ENCODE results near the gene TBX4.

TBX4 gene

DNA sequence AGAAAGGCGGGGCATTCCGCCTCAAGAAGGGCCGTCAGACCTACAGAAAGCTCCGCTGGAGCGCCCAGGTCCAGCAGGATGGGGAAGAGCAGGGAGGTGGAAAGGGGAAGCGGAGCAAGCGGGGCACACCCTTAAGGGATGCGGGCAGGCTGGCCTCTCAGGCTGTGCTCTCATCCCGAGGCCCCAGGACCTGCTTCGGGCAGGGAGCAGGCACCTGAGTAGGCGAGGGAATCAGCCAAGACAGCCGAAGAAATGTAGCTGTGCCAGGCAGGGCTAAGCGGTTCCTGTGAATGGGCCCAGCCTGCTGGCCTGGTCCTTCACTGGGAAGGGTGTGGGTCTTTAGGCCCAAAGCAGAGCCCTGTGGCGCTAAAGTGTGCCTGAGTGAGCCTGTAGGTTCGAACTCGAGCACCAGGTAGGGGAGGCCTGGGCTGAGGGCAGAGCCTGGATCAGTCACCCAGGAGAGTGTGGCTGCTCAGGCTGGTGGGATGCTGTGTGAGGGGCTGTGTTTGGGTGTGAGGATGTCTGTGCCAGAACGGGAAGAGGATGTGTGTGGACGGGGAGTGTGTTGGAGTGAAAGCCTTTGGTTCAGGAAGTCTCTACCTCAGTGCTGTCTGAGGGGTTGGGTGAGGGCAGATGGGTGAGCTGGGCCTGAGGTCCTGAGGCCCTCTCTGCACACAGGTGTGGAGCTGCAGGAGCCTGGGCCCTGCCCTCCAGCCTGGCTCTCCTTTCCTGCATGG, 3.3 kb downstream of the TBX4 start:
- peak; percentile 54 for DNase-seq

DNA sequence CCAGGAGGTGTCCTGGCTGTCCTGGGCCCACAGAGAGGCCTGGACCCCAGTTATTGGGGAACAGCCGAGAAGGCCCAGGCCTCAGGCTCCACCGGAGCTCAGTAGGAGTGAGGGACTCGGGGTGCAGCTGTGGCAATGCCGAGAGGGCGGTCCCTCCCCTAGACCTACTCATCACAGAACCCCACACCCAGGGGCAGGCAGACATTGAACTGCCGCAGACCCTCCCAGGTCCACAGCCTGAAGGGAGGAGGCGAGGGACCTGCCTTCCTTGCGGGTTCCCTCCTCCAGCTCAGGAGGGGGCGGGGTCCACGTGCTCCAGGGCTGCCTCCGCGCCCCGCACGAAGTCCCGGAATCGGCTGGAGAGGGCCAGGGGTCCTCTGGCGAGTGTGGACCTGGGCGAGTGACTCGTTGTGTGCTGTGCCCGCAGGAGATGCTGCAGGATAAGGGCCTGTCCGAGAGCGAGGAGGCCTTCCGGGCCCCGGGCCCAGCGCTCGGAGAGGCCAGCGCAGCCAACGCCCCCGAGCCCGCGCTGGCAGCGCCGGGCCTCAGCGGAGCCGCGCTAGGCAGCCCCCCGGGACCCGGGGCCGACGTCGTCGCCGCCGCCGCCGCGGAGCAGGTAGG, 3.9 kb downstream of the TBX4 start:
- DNase-seq, result peak; percentile 53

DNA sequence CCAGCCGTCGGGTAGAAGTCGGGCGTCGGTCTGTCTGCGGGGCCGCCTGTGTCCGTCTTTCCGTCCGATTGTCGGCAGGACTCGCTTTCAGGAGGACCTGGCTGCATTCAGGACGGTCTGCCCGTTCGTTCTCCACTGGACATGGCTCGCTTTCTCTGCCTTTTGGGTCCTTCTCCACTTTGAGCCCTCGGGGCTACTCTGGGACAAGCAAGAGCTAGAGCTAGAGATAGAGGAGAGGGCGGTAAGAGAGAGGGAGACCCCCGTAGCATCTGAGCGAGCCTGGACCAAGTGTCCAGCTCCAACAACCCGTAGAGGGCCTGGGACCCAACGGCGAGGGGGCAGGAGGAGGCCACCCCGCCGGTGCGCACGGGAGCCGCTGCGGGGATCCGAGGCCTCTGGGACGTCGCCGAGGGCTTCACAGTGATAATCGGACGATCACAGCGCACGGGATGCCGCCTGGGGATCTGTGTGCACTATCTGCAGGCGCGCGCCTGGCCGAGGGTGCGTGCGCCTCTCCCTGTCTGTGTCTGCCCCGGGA, 4.5 kb downstream of the TBX4 start:
- DNase-seq, result peak; percentile 60

GRCh38 chr17:61457226-61457983, 5.2 kb downstream of the TBX4 start:
- peak; percentile 48 for DNase-seq

- peak; percentile 23 for DNase-seq
Observed at GRCh38 chr17:61458000-61458399, 5.8 kb downstream of the TBX4 start.

- DNase-seq, result peak; percentile 37
Observed at GRCh38 chr17:61458421-61459141, 6.4 kb downstream of the TBX4 start.

DNA sequence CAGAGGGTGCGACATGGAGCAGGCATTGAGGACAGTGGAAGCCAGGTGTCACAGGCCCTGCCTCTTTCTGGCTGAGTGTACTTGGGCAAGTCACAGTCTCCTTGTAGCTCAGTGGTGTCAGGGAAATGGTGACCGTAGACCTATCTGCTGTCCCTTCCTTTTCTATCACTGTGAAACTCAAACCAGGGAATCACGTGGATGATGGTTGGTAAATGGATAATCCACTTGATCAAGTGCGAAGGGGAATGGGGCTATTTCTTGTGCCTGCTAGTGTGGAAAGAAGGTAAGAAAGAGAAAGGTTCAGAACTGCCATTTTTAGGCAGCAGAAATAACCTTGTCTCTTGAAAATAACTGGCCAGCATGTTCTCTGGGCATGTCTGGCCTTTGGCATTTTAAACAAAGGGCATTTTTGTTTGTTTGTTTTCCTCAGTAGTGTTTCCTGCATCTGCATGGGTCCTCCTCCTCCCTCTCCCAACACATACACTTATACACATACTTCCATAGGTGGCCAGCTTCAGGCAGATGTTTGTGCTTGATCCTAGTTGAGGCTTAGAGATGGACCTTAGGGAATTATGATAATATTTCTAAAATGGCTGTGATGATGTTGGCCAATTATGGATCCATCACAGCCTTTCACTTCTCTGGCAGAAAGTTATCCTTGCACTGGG, 7.1 kb downstream of the TBX4 start:
- DNase-seq, result peak; percentile 1

- DNase-seq, result peak; percentile 35
Observed at GRCh38 chr17:61459939-61460718, 7.9 kb downstream of the TBX4 start.

- DNase-seq, result no peak
Observed at GRCh38 chr17:61460796-61461585, 8.8 kb downstream of the TBX4 start.

- DNase-seq, result no peak
Observed at GRCh38 chr17:61461586-61461966, 9.4 kb downstream of the TBX4 start.

GRCh38 chr17:61461967-61462718, 9.9 kb downstream of the TBX4 start:
- DNase-seq, result no peak

DNA sequence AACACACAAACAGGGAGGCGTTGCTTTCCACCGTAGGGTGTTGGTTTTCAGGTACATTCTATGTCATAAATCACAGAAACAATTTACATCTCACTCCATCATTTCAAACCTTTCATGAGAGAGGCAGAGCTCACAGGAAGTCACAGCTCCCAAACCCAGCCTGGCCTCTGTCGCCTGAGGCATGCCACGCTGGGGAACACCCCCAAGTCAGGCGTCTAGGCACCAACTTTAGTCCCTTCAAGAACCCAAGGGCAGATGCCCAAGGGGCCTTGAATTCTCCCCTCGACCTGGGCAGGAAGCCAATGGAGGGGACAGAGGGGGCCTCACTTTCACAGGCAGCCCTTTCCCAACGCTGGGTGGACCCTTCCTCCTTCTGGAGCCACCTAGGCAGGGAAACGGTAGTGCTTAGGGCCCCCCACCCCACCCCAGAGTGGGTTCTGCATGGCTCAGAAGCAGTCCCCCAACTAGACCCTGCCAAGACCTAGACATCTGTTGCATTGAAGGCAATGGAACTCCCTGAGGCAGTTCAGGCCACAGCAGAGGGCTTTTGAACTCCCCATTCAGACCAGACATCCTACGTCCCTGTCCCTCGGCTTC, 10.6 kb downstream of the TBX4 start:
- DNase-seq, result no peak

GRCh38 chr17:61463316-61464129, 11.3 kb downstream of the TBX4 start:
- DNase-seq, result no peak

GRCh38 chr17:61464130-61464842, 12.1 kb downstream of the TBX4 start:
- DNase-seq, result no peak

GRCh38 chr17:61464843-61465180, 12.6 kb downstream of the TBX4 start:
- no peak for DNase-seq

GRCh38 chr17:61465550-61466237, 13.5 kb downstream of the TBX4 start:
- DNase-seq, result no peak

- DNase-seq, result no peak
Observed at GRCh38 chr17:61466246-61466645, 14.0 kb downstream of the TBX4 start.
